ENCODE measurements around the gene PRR13. TPM values are rescaled to one million over a fixed set of nuclear protein-coding genes. Genes with fewer than 3 reads are reported as not detected.
A peak's percentile ranks its signal among the peaks of the same experiment; 100 is the strongest.

The PRR13 gene
- total and polyA plus RNA-seq, 9 of the 15 experiments (the other 6 are each of a cell fraction or from before 2014, with no cell fraction given) = 117 to 835 (median 285) TPM

DNA sequence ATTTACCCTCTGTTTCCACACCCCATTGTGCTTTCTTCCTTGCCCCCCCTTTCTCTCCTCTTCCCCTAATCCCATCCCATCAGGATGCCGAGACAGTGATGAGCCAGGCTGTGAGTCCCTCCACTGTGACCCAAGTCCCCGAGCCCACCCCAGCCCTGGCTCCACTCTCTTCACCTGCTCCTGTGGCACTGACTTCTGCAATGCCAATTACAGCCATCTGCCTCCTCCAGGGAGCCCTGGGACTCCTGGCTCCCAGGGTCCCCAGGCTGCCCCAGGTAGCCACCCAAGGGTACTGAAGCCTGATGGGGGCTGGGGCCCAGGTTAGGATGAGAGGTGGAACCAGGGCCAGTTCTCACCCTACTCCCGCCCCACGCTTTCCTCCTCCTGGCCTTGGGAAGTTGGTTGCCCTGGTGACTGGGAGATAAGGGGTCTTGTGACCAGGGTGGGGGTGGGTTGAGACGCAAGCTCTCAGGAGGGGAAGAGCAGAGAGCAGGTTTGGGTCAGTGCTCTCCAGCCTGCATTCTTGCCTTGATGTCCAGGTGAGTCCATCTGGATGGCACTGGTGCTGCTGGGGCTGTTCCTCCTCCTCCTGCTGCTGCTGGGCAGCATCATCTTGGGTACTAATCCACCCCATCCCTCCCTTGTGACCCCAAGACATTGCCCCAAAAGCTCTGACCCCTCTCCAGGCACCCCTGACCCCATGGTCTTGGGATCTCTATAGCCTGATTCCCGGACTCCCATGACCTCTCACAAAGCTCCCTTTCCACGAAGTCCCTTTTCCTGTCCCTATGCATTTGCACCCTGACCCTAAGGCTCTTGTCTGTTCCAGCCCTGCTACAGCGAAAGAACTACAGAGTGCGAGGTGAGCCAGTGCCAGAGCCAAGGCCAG, 16.7 kb upstream of the PRR13 start (continued):
- TF ChIP-seq ZNF407 (IDR thresholded peaks at IDR 0.05; ENCODE audit: low read depth) (no peak), MYC (IDR thresholded peaks at IDR 0.05; ENCODE audit: low read depth, low read length) (peak; percentile 76), MYC (CRISPR knock-in tag; IDR thresholded peaks at IDR 0.05; ENCODE audit: borderline replicate concordance, low read depth) (no peak), SAFB2 (IDR thresholded peaks at IDR 0.05; ENCODE audit: borderline replicate concordance, low read depth, low read length, severe bottlenecking) (no peak), ZSCAN32 (CRISPR knock-in tag; IDR thresholded peaks at IDR 0.05) (no peak), NFE2L1 (tag; IDR thresholded peaks at IDR 0.05; ENCODE audit: borderline replicate concordance, low read depth) (no peak), TAF9B (IDR thresholded peaks at IDR 0.05; ENCODE audit: partially characterized antibody) (no peak), ZBTB7A (IDR thresholded peaks at IDR 0.05; ENCODE audit: borderline replicate concordance, control insufficient read depth, low read depth, low read length) (no peak), ZFP30 (CRISPR knock-in tag; IDR thresholded peaks at IDR 0.05; ENCODE audit: borderline replicate concordance) (no peak), FOXP1 (CRISPR knock-in tag; IDR thresholded peaks at IDR 0.05) (no peak), CREB3L1 (IDR thresholded peaks at IDR 0.05; ENCODE audit: borderline replicate concordance, low read depth) (no peak), MAFF (IDR thresholded peaks at IDR 0.05; ENCODE audit: low read length) (no peak), GABPB2 (CRISPR knock-in tag; conservative IDR thresholded peaks at IDR 0.05) (no peak)
- TF ChIP-seq, protein P1, sequence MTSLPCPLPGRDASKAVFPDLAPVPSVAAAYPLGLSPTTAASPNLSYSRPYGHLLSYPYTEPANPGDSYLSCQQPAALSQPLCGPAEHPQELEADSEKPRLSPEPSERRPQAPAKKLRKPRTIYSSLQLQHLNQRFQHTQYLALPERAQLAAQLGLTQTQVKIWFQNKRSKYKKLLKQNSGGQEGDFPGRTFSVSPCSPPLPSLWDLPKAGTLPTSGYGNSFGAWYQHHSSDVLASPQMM (CRISPR knock-in tag; IDR thresholded peaks at IDR 0.05) = no peak
- TF ChIP-seq, protein P2, sequence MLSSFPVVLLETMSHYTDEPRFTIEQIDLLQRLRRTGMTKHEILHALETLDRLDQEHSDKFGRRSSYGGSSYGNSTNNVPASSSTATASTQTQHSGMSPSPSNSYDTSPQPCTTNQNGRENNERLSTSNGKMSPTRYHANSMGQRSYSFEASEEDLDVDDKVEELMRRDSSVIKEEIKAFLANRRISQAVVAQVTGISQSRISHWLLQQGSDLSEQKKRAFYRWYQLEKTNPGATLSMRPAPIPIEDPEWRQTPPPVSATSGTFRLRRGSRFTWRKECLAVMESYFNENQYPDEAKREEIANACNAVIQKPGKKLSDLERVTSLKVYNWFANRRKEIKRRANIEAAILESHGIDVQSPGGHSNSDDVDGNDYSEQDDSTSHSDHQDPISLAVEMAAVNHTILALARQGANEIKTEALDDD (IDR thresholded peaks at IDR 0.05) = no peak

Data from K562 (cell line).